OCI-LY1 (cell line): ENCODE measurements around the gene TUBA4A.

Experiments used
- H2AFZ ChIP-seq: fragments of 200-600 bp; sonication (generic), shearing (Covaris generic); 2 replicates; pipeline ENCODE4 v1.6.0; 2014; ENCODE audit warnings: antibody characterized with exemption, mild to moderate bottlenecking, low read length
- H3F3A ChIP-seq: fragments of 200-600 bp; sonication (generic), shearing (Covaris generic); 2 replicates; pipeline ENCODE4 v1.6.0; 2014; ENCODE audit warnings: mild to moderate bottlenecking, antibody characterized with exemption, low read length, moderate library complexity; ENCODE audit not compliant: insufficient read depth
- H3K27ac ChIP-seq: fragments of 200-600 bp; sonication (generic); 2 replicates; pipeline ENCODE4 v1.5.1; 2014; ENCODE audit warnings: low read length, mixed run types, mild to moderate bottlenecking, low read depth; ENCODE audit not compliant: poor library complexity, severe bottlenecking
- H3K27me3 ChIP-seq: fragments of 200-600 bp; sonication (generic); 2 replicates; pipeline ENCODE4 v1.6.0; 2014; ENCODE audit warnings: antibody characterized with exemption, mild to moderate bottlenecking, low read length, moderate library complexity; ENCODE audit not compliant: insufficient read depth
- H3K36me3 ChIP-seq: fragments of 200-600 bp; sonication (generic); 2 replicates; pipeline ENCODE4 v1.6.1; 2014; ENCODE audit warnings: mild to moderate bottlenecking, antibody characterized with exemption, low read length, moderate library complexity, mixed read lengths; ENCODE audit not compliant: insufficient read depth
- H3K4me1 ChIP-seq: fragments of 200-600 bp; sonication (generic); 2 replicates; pipeline ENCODE4 v1.5.1; 2014; ENCODE audit warnings: mild to moderate bottlenecking, low read length, moderate library complexity; ENCODE audit not compliant: insufficient read depth, severe bottlenecking
- H3K4me2 ChIP-seq: fragments of 200-600 bp; sonication (generic), shearing (Covaris generic); 2 replicates; pipeline ENCODE4 v1.6.1; 2014; ENCODE audit warnings: low read length
- H3K4me3 ChIP-seq: fragments of 200-600 bp; sonication (generic); 2 replicates; pipeline ENCODE4 v1.5.1; 2014; ENCODE audit warnings: low read length, low read depth, mild to moderate bottlenecking, mixed read lengths; ENCODE audit not compliant: poor library complexity, severe bottlenecking
- H3K79me2 ChIP-seq: fragments of 200-600 bp; shearing (Covaris generic); 2 replicates; pipeline ENCODE4 v1.6.1; 2016; ENCODE audit warnings: mixed run types, low read length, mixed read lengths; ENCODE audit not compliant: insufficient read depth
- H3K9ac ChIP-seq: fragments of 200-600 bp; sonication (generic), shearing (Covaris generic); 2 replicates; pipeline ENCODE4 v1.6.1; 2014; ENCODE audit warnings: mild to moderate bottlenecking, low read length, mixed read lengths
- H3K9me2 ChIP-seq: fragments of 200-600 bp; sonication (generic), shearing (Covaris generic); 2 replicates; pipeline ENCODE4 v1.6.1; 2014; ENCODE audit warnings: low read depth, mild to moderate bottlenecking, low read length, mixed read lengths
- H3K9me3 ChIP-seq: fragments of 200-600 bp; shearing (Covaris generic); 2 replicates; pipeline ENCODE4 v1.6.1; 2014; ENCODE audit warnings: low read length, mixed read lengths
- H4K20me1 ChIP-seq: fragments of 200-600 bp; sonication (generic), shearing (Covaris generic); 2 replicates; pipeline ENCODE4 v1.6.0; 2016; ENCODE audit warnings: mild to moderate bottlenecking, low read length; ENCODE audit not compliant: insufficient read depth
- CTCF ChIP-seq: fragments of 200-600 bp; sonication (generic), shearing (Covaris generic); IDR thresholded peaks from 2 replicates; pipeline ENCODE4 v1.5.1; 2017; ENCODE audit warnings: mild to moderate bottlenecking, antibody characterized with exemption, low read length, moderate library complexity, mixed read lengths
- EZH2 ChIP-seq: fragments of 200-600 bp; sonication (generic), shearing (Covaris generic); IDR thresholded peaks from 2 replicates; pipeline ENCODE4 v1.8.0; 2017; ENCODE audit warnings: borderline replicate concordance, mixed run types, mild to moderate bottlenecking, antibody characterized with exemption, low read length, moderate library complexity, mixed read lengths

TUBA4A gene

GRCh38 chr2:219244789-219245147 lies 8.9 kb downstream of the TUBA4A start:
- TF ChIP-seq CTCF = no peak; the same call in 1 of the 2 replicates
- TF ChIP-seq EZH2 = no peak
- Histone ChIP-seq H3K79me2 (no peaks in the 10 kb centered on the region), H3K27me3 (no peaks in the 10 kb centered on the region), H3K4me3 (peak overlapping the region; percentile 78), H3K9ac (peak overlapping the region; percentile 83), H4K20me1 (no peaks in the 10 kb centered on the region), H2AFZ (no peak overlapping the region), H3K9me2 (no peaks in the 10 kb centered on the region), H3F3A (no peaks in the 10 kb centered on the region), H3K4me1 (peaks cover 50% of the 10 kb centered on the region), H3K36me3 (peaks cover 25% of the 10 kb centered on the region; the same call in 1 of the 2 replicates), H3K9me3 (no peaks in the 10 kb centered on the region), H3K4me2 (peak overlapping the region; percentile 73), H3K27ac (no peak overlapping the region)

- H4K20me1 ChIP-seq = no peaks in the 10 kb centered on the region
- H3K4me2 ChIP-seq = no peak overlapping the region
- no peak overlapping the region for H3K9ac ChIP-seq
- no peaks in the 10 kb centered on the region for H3K79me2 ChIP-seq
- no peak overlapping the region for H2AFZ ChIP-seq
- no peaks in the 10 kb centered on the region for H3K9me3 ChIP-seq
- TF ChIP-seq CTCF (no peak), EZH2 (no peak)
- H3K4me3 ChIP-seq = no peak overlapping the region
- H3K36me3 ChIP-seq = peaks cover 15% of the 10 kb centered on the region
- H3F3A ChIP-seq = no peaks in the 10 kb centered on the region
- peaks cover 35% of the 10 kb centered on the region for H3K4me1 ChIP-seq
- H3K27me3 ChIP-seq = no peaks in the 10 kb centered on the region
- H3K27ac ChIP-seq = no peak overlapping the region
- no peaks in the 10 kb centered on the region for H3K9me2 ChIP-seq
These were observed 10.4 kb downstream of the TUBA4A start for GRCh38 chr2:219243291-219243761.

GRCh38 chr2:219234331-219234730 lies 19.4 kb downstream of the TUBA4A start:
- Histone ChIP-seq H3K36me3 (peaks cover 73% of the 10 kb centered on the region), H3K27ac (no peak overlapping the region), H3K27me3 (no peaks in the 10 kb centered on the region)

More at GRCh38 chr2:219234331-219234730, 19.4 kb downstream of the TUBA4A start:
- no peak overlapping the region for H3K4me3 ChIP-seq
- no peak overlapping the region for H3K4me2 ChIP-seq
- TF ChIP-seq EZH2 (no peak), CTCF (no peak)
- no peaks in the 10 kb centered on the region for H3K9me3 ChIP-seq
- H3K4me1 ChIP-seq = peaks cover 9% of the 10 kb centered on the region
- no peaks in the 10 kb centered on the region for H3K79me2 ChIP-seq
- H3K9me2 ChIP-seq = no peaks in the 10 kb centered on the region
- no peak overlapping the region for H3K9ac ChIP-seq
- no peaks in the 10 kb centered on the region for H4K20me1 ChIP-seq
- H3F3A ChIP-seq = no peaks in the 10 kb centered on the region
- H2AFZ ChIP-seq = no peak overlapping the region
